ENCODE data around the gene PTPN6.
"Not testable (repeated sequence)": the region's sequence is repeated elsewhere in the genome, so short reads cannot be mapped to it uniquely, and the experiment has no call there.

PTPN6 gene

DNA sequence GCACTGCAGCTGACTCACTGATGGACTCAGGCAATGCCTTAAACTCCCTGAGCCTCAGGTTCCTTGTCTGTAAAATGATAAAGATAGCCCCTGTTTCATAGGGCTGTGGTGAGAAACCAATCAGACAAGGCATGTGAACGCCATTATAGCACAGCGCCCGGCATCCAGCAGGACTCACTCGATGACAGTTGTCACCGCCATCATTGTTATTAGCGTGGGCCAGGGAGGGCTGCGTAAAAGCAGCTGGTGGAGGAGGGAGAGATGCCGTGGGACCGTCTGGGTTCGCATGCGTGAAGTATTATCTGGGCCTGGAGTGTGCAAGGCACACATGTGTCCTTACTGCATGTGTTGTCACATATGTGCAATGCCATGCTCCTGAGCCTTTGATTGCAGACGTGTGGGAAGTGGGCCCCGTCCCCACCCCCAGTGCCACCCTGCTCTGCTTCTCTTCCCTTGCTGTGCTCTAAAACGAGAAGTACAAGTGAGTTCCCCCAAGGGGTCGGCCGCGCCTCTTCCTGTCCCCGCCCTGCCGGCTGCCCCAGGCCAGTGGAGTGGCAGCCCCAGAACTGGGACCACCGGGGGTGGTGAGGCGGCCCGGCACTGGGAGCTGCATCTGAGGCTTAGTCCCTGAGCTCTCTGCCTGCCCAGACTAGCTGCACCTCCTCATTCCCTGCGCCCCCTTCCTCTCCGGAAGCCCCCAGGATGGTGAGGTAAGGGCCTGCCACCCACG is at the start of gene PTPN6:
PTPN6 (plus strand) TSS at position 546 of the 730 bp plus-strand sequence; CDS start at position 703, 157 bp downstream.
- peak; percentile 85 for DNase-seq

DNA sequence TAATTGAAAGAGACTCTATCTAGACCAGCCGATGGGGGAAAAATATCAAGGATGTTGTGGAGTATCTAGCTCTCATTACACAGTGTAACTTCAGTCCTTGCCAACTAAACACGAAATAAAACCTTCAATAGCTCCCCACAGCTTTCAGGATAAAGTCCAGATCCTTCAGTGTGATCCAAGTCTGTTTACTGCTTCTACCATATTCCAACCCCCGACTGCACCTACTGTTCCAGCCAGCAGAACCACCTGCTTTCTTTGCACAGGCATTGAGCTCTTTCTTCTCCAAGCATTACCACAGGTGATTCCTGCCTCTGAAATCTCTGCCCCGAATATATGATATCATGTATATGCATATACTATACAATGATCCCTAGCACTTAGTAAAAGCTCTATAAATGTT is 48.7 kb upstream of the PTPN6 start:
- no peak for DNase-seq

DNA sequence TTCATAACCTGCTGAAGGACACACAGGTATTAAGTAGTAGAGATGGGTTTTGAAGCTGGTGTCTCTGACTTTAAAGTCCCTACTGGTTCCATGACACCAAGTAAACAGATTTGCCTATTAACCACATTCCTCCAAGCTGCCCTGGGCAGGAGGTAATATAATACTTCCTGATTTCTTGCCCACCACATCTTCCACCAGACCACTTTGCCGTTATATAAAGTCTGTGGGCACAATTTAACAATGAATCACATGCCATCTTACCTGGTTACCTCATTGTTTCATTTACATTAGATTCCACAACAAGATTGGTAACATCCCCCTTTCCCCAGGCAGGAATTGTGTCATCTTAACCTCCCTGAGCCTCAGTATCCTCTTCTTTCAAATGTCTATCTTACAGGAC is 47.4 kb upstream of the PTPN6 start:
- DNase-seq, result no peak

DNA sequence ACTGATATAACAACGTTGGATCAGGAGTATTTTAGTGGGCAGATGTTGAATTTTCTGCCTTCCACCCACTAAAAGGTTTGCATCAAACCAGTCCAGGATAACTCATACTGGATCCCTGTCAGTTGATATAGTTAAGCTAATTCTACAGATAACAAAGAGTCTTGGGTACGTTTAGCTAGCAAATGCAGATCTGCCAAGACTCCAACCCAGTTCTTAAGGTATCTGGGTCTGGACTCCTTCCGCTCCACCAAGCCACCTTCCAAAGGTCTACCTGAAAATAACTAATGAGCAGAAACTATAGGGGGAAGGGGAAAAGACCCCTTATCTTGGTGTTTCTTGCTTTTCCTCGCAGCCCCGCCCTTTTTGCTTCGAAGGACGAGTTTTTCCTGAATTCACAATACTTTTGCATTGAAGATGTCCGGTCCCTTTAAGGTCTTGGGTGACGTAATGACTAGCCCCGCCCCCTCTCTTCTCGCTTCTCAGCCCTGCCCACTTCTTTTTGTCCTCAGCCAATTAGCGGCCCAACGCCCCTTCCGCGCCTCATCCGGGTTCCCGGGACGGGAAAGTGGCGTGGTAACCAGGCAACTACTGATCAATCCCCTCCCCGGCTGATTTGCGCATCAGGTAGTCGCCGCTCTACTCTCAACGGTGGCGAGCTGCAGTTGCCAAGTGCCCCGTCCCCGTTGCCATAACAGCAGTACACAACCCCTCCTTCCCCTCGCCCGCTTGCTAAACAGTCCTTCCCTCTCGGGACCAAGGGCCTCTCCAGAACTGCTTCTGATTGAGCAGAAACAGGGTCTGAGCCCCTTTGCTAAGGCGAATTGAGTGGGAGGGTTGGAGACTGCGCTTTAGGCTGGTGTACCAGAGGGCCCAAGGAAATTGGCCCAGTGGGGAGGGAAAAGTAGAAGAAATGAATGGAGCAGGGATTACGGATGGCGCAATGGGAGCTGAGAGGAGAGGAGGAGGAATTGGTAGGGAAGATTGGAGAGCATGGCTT is 46.6 kb upstream of the PTPN6 start, which contains the start of gene LRRC23:
LRRC23 (plus strand) TSS at position 543 of the 997 bp plus-strand sequence. CDS start 812 bp downstream, outside the sequence.
- peak; percentile 97 for DNase-seq

DNA sequence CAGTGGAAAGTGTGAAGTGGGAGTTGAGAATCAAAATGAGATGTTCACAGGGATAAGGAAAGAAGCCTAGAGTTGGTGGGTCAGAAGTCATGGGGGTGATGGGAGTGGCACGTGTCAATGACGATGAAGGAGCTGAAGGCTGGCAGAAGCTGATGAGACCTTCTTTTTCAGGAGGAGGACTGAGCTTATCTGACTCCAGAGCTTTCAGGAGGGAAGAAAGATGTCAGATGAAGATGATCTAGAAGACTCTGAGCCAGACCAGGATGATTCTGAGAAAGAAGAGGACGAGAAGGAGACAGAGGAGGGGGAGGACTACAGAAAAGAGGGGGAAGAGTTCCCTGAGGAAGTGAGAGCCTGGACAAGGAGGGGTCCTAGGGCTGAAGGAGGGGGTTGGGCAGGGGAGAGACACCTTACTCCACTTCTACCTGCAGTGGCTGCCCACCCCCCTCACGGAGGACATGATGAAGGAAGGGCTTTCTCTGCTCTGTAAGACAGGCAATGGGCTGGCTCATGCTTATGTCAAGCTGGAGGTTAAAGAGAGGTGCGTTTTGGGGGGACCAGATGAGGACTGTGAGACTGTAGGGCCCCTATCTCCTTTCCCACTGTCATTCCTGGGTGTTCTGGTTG is 45.6 kb upstream of the PTPN6 start:
- no peak for DNase-seq

DNA sequence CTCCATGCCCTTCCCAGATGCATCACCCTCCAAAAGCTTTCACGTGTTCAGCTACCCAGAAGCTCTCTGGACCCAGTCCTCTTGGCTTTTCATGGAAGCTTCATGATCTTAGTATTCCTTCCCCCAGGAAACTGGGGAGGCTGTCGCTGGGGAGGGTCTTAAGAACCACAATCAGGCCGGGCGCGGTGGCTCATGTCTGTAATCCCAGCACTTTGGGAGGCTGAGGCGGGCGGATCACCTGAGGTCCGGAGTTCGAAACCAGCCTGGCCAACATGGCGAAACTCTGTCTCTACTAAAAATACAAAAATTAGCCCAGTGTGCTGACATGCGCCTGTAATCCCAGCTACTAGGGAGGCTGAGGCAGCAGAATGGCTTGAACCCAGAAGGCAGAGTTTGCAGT is 43.0 kb upstream of the PTPN6 start:
- not testable (repeated sequence) for DNase-seq

DNA sequence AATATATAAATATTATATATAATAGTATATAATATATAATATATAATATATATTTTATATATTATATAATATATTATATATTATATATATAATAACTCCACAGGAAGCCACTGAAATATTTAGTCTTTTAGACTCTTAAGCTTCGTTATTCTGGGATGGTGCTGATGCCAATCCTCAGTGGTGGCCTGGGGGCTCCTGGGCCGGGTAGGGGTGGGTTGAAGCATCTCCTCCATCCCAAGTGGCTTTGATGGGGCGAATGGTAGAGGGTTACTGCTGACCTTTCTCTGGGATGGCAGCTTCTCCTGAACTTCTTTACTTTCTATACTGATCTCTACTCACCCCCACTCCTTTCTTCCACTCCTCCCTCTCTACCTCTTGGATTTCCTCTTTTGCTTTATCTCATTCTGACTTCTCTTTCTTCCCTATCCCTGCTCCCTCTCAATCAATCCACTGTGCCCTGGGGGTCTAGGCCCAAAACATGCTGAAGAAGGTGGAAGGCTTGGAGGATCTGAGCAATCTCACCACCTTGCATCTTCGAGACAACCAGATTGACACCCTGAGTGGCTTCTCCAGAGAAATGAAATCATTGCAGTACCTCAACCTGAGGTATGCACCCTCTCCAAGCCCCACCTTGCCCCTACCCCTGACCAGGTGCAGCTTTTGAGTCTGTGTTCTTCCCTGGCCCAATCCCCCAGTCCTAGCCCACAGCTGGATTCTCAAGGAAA is 41.6 kb upstream of the PTPN6 start:
- DNase-seq, result no peak

DNA sequence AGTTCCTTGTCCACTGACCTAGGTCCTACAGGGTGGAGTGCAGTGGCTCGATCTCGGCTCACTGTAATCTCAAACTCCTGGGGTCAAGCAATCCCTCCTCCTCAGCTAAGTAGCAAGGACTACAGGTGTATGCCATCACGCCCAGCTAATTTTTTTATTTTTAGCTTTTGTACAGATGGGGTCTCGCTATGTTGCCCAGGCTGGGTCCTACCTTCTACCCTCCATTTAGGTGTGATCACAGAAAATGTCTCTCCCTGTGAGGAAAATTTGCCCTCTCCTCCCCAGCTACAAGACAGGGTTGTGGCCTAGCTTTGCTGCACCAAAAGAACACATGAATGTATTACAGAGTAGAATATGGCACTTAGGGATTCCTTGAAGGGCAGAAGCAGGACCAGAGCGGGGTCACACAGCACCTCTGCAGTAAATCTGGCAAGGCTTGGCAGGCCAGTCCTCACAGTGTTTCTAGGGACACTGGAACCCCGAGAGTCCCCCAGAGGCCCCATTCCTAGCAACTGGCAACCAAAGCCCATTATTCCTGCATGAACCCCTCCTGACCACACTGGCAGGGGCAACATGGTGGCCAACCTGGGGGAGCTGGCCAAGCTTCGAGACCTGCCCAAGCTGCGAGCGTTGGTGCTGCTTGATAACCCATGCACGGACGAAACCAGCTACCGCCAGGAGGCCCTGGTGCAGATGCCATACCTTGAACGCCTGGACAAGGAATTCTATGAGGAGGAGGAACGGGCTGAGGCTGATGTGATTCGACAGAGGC is 38.8 kb upstream of the PTPN6 start:
- no peak for DNase-seq

DNA sequence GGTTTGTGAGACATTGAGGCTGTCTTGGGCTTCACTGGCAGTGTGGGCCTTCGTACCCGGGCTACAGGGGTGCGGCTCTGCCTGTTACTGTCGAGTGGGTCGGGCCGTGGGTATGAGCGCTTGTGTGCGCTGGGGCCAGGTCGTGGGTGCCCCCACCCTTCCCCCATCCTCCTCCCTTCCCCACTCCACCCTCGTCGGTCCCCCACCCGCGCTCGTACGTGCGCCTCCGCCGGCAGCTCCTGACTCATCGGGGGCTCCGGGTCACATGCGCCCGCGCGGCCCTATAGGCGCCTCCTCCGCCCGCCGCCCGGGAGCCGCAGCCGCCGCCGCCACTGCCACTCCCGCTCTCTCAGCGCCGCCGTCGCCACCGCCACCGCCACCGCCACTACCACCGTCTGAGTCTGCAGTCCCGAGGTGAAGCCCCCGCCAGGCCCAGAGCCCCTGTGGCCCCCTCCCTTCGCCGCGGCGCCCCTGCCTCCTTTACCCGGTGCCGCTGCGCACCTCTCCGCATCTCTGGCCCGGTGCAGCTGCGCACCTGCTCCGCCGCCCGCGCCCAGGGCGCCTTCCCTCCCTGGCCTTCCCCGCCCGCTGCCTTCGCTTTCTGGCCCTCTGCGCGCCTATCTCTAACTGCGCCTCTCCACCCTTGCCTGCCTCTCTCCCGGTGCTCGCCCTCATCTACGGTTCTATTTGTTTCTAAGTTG is 36.8 kb upstream of the PTPN6 start, which contains the start of gene ENO2:
ENO2 (plus strand) TSS at position 335 of the 701 bp plus-strand sequence. CDS start 1,253 bp downstream, outside the sequence.
- DNase-seq, result peak; percentile 72

DNA sequence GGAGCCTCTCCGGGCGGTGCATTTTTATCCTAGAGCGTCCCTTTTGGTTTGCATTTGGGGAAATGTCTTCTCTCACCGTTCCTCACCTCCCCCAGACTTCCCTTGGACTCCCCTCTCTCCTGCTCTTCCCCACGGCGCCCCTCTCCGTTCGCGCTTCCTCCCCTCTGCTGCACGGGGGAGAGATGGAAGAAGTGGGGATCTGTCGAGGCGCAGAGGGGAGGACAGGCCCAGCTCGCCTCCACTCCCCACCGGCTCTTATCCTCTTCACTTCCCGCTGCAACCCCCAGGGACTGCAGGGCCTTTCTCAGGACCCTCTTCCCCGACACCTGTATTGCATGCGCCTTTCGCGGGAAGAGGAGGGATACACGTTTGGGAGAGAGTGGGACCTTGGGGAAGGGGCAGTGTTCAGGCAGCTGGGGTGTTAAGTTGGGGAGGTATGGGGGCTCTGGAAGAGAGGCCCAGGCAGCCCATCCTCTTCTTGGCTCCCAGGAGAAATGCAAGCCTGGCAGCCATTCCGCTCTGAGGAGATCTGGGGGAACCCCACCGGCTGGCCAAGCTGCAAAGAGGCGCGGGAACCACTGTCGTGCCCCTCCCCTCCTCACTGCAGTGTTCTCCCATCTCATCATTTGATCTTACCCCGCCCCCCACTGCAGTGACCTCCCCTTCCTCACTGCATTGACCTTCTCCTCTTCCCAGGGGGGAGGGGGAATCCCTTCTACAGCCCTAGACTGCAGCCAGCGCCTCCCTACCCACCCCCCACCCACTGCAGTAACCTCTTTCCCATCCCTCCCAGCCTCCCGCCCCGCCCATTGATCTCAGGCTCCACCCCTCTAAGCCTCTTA is 36.0 kb upstream of the PTPN6 start:
- no peak for DNase-seq

DNA sequence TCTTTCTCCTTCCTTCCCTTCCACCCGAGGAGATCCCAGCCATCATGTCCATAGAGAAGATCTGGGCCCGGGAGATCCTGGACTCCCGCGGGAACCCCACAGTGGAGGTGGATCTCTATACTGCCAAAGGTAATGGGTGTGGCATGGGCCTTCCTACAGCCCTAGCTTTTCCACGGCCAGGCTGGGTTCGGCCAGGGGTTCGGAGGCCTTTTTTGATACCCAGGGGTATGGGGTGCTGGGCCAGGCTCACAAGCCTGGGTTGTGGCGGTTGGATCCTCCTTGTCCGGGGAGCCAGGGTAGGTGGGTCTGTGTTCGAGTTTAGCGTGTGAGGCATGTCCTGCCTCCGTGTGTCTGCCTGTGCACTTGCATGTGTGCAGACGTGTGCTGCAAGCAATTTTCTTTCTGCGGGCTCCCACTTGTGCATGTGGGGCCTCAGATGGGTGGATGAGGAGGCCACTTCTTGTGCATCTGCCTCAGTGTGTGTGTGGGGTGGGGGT is 35.3 kb upstream of the PTPN6 start:
- no peak for DNase-seq

DNA sequence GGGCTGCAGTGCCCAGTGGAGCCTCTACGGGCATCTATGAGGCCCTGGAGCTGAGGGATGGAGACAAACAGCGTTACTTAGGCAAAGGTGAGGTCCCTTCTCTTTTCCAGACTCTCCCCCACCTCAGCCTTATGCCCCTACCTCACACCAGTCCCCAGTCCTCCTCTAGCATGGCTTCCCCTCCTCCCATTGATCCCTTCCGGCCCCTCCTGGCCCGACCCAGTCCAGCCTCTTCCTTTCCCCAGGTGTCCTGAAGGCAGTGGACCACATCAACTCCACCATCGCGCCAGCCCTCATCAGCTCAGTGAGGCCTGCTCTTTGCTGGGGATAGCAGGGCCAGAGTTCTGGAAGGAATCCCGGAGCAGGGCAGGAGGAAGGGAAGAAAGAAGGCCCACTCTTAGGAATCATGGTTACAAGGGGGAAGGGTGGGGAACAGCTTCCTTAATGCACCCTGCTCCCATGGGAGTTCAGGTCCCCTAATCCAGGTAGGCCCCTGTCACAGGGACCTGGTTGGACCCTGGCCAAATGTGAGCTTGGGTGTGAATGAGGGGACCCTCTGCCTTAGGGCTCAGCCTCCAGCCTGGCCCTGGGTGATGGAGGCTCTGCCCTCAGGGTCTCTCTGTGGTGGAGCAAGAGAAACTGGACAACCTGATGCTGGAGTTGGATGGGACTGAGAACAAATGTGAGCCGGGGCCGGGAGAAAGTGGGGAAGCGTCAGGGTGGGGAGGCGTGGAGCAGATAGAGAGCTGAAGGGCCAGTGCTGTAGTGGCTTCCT is 34.5 kb upstream of the PTPN6 start:
- no peak for DNase-seq

DNA sequence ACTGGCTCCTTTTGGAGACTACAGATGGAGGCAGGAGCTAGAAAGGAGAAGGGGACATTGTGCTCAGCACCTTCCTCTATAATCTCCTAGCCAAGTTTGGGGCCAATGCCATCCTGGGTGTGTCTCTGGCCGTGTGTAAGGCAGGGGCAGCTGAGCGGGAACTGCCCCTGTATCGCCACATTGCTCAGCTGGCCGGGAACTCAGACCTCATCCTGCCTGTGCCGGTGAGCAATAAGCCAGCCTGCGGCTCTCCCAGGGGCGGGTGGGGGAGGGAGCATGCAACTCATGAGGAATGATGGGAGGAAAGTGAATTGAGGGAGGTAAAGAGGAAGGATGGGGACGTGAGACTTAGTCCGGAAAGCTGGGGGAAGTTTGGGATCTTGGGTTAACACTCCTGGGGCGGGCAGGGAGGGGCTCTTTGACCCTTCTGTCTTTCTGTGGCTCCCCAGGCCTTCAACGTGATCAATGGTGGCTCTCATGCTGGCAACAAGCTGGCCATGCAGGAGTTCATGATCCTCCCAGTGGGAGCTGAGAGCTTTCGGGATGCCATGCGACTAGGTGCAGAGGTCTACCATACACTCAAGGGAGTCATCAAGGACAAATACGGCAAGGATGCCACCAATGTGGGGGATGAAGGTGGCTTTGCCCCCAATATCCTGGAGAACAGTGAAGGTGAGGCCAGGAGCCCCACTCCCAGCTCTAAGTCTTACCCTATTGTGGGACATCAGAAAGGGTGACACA is 33.5 kb upstream of the PTPN6 start:
- DNase-seq, result no peak

DNA sequence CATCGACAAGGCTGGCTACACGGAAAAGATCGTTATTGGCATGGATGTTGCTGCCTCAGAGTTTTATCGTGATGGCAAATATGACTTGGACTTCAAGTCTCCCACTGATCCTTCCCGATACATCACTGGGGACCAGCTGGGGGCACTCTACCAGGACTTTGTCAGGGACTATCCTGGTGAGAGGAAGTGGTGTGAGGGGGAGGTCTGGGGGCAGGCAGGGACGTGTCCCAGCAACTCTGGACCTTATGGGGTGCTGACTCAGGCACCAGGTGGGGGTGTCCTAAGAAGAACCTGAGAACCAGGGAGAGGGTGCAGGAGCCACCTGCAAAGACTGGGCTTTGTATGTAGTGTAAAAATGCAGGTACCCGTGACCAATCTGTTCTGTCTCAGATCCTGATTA is 31.6 kb upstream of the PTPN6 start:
- DNase-seq, result no peak

DNA sequence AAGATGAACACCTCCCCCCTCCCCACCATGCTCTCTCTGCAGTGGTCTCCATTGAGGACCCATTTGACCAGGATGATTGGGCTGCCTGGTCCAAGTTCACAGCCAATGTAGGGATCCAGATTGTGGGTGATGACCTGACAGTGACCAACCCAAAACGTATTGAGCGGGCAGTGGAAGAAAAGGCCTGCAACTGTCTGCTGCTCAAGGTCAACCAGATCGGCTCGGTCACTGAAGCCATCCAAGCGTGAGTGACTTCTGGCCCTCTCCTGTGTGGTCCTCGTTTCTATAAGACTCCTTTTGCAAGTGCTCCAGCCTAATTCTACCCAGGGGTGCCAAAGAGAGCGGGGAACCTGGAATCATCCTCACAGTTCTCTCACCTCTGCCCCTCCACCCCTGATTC is 29.6 kb upstream of the PTPN6 start:
- no peak for DNase-seq

DNA sequence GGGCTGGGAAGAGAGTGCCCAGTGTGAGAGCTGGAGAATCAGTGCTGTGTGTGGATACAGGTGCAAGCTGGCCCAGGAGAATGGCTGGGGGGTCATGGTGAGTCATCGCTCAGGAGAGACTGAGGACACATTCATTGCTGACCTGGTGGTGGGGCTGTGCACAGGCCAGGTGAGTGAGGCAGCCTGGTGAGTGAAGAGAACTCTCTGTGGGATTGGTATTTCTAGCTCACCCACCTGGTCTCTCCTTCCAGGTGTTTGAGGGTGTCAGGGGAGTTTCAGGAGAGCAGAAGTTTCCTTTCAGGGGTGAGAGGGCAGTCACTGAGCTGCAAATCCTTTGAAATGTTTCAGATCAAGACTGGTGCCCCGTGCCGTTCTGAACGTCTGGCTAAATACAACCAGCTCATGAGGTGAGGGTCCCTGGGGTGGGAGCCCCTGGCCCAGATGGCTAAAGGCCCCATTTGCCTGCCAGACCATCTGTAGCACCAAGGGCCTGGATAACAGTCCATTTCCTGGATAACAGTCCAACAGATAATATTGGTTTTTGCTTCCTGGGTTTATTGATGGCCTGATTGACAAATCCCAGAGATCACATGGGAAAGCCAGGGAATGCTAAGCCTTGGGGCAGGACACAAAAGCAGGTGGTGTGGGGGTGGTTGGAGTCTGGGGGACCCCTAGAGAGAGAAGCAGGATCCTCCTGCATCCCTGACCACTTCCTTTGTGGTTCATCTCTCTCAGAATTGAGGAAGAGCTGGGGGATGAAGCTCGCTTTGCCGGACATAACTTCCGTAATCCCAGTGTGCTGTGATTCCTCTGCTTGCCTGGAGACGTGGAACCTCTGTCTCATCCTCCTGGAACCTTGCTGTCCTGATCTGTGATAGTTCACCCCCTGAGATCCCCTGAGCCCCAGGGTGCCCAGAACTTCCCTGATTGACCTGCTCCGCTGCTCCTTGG is 28.9 kb upstream of the PTPN6 start:
- peak; percentile 47 for DNase-seq

Data from suppressor macrophage treated with lipopolysaccharide for 4 hours (primary cell).